ENCODE measurements around the gene INSRR. TPM values are rescaled to one million over a fixed set of nuclear protein-coding genes. Genes with fewer than 3 reads are reported as not detected.
A peak's percentile ranks its signal among the peaks of the same experiment; 100 is the strongest.

INSRR gene
- total and polyA plus RNA-seq, 9 of the 15 experiments (the other 6 are each of a cell fraction or from before 2014, with no cell fraction given), result 0.03 to 0.18 (median 0.06) TPM; not detected in 3

DNA sequence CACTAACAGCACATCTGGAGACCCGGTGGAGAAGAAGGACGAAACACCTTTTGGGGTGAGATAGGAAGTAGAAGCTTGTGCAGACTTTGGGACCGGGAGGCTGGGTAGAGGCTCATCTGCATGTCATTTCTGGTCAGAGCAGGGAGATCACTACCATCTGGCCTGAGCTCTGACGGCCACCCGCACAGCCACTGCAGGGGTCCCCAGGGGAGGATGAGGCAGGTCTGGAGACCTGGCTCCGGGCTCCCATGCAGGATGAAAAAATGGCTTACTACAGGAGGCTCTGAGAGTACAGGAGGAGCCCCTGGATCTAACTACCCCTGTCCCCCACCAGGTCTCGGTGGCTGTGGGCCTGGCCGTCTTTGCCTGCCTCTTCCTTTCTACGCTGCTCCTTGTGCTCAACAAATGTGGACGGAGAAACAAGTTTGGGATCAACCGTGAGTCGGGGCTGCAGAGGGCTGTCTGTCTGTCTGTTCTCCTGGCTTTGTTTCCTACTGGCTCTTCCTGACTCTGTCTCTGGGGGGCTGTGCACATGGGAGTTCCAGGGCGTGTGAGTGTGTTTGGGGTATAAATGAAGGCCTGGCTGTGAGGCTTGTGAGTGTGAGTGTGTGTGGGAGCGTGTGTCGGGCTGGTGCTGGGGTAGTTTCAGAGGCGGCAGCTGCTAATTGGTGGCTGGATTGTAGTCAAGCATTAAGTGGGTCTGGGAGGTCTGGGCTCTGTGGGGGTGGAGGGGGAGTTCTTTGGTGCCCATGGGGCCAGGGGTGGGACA is 15.8 kb upstream of the INSRR start:
- H3K4me3 ChIP-seq, result no peak overlapping the region
- ChIA-PET POLR2A (interaction anchor here (1.4 kb wide), 1 partner anchor 9 kb away, joined by 3 read pairs; no protein-coding TSS in a partner anchor), CTCF (ENCODE audit: low intra/inter-chr PET ratio) (no interaction called here)
- no peaks in the 10 kb centered on the region for H3K27me3 ChIP-seq (ENCODE audit: control insufficient read depth in 2 of 2, insufficient read depth in 2 of 2, low read length in 2 of 2)
- no peak overlapping the region for H3K4me2 ChIP-seq (ENCODE audit: insufficient read depth, low read length)
- no peak overlapping the region for H2AFZ ChIP-seq (ENCODE audit: low read depth, low read length)
- no peak for DNase-seq (ENCODE audit: extremely low read depth in 1 of 4, low spot score in 3 of 4)
- H3K79me2 ChIP-seq (ENCODE audit: control insufficient read depth, insufficient read depth, low read length), result no peaks in the 10 kb centered on the region
- no peak overlapping the region for H3K27ac ChIP-seq (ENCODE audit: extremely low read depth, low read depth, low read length)
- no peaks in the 10 kb centered on the region for H3K9me1 ChIP-seq (ENCODE audit: control insufficient read depth, insufficient read depth, low read length)
- H3K9ac ChIP-seq (ENCODE audit: insufficient read depth in 1 of 2, low read depth in 2 of 2, low read length in 2 of 2), result peak overlapping the region in 1 of 2 experiments; percentile 70; a peak in 2 of 4 replicates
- BruUV-seq (replicated peaks), result no TSS peak
- FAIRE-seq, result no peak
- no peak for ATAC-seq
- H3K9me3 ChIP-seq (replicated peaks; ENCODE audit: control insufficient read depth, insufficient read depth, low read depth, low read length), result no peaks in the 10 kb centered on the region
- H3K4me1 ChIP-seq (replicated peaks in 1 of 2; ENCODE audit: control insufficient read depth in 2 of 2, insufficient read depth in 2 of 2, low read length in 2 of 2), result peaks cover 12 to 29% of the 10 kb centered on the region in 2 experiments
- 71% methylated on average over 16 of the region's 16 CpGs for WGBS (ENCODE audit: insufficient coverage, low coverage, missing lambda C conversion rate)
- in situ Hi-C loops (cut with MboI), result no loop called here
- intact Hi-C loops (cut with micrococcal nuclease), result no loop called here
- peaks cover 2% of the 10 kb centered on the region; the same call in 2 of the 3 replicates for H3K36me3 ChIP-seq (ENCODE audit: control insufficient read depth, insufficient read depth, low read length)
- H4K20me1 ChIP-seq (replicated peaks; ENCODE audit: control insufficient read depth, insufficient read depth, low read length), result no peaks in the 10 kb centered on the region
- no peak for TF ChIP-seq U2AF1 (optimal IDR thresholded peaks at IDR 0.05; ENCODE audit: low read depth, low read length)
- TF ChIP-seq BRCA1 (IDR thresholded peaks at IDR 0.05), result no peak
- no peak for TF ChIP-seq BRCA1 (CRISPR knock-in tag; IDR thresholded peaks at IDR 0.05)
- TF ChIP-seq KAT8 (IDR thresholded peaks at IDR 0.05; ENCODE audit: low read depth), result no peak
- TF ChIP-seq ZNF184 (CRISPR knock-in tag; IDR thresholded peaks at IDR 0.05), result no peak
- no peak for TF ChIP-seq ZNF583 (CRISPR knock-in tag; IDR thresholded peaks at IDR 0.05)
- TF ChIP-seq ESRRB (CRISPR knock-in tag; IDR thresholded peaks at IDR 0.05; ENCODE audit: borderline replicate concordance), result no peak
- no peak for TF ChIP-seq DIDO1 (tag; IDR thresholded peaks at IDR 0.05; ENCODE audit: low read depth)
- TF ChIP-seq, protein P1, sequence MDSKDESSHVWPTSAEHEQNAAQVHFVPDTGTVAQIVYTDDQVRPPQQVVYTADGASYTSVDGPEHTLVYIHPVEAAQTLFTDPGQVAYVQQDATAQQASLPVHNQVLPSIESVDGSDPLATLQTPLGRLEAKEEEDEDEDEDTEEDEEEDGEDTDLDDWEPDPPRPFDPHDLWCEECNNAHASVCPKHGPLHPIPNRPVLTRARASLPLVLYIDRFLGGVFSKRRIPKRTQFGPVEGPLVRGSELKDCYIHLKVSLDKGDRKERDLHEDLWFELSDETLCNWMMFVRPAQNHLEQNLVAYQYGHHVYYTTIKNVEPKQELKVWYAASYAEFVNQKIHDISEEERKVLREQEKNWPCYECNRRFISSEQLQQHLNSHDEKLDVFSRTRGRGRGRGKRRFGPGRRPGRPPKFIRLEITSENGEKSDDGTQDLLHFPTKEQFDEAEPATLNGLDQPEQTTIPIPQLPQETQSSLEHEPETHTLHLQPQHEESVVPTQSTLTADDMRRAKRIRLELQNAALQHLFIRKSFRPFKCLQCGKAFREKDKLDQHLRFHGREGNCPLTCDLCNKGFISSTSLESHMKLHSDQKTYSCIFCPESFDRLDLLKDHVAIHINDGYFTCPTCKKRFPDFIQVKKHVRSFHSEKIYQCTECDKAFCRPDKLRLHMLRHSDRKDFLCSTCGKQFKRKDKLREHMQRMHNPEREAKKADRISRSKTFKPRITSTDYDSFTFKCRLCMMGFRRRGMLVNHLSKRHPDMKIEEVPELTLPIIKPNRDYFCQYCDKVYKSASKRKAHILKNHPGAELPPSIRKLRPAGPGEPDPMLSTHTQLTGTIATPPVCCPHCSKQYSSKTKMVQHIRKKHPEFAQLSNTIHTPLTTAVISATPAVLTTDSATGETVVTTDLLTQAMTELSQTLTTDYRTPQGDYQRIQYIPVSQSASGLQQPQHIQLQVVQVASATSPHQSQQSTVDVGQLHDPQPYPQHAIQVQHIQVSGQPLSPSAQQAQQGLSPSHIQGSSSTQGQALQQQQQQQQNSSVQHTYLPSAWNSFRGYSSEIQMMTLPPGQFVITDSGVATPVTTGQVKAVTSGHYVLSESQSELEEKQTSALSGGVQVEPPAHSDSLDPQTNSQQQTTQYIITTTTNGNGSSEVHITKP (IDR thresholded peaks at IDR 0.05; ENCODE audit: partially characterized antibody), result no peak
- no peak for TF ChIP-seq GTF2B (IDR thresholded peaks at IDR 0.05; ENCODE audit: extremely low read depth, insufficient read length)
- TF ChIP-seq MAZ (CRISPR knock-in tag; conservative IDR thresholded peaks at IDR 0.05 in 1 of 2, IDR thresholded peaks at IDR 0.05 in 1 of 2), result no peak
- no peak for TF ChIP-seq PTRF (tag; IDR thresholded peaks at IDR 0.05)
- TF ChIP-seq ZNF41 (CRISPR knock-in tag; conservative IDR thresholded peaks at IDR 0.05), result no peak
- no peak for TF ChIP-seq STAT5B (CRISPR knock-in tag; IDR thresholded peaks at IDR 0.05)
- TF ChIP-seq HDAC8 (tag; IDR thresholded peaks at IDR 0.05), result no peak
- TF ChIP-seq NONO (IDR thresholded peaks at IDR 0.05; ENCODE audit: low read depth in 2 of 2, low read length in 1 of 2), result no peak

Data from K562 (cell line).